ENCODE data around the gene SIX2.

SIX2 gene

DNA sequence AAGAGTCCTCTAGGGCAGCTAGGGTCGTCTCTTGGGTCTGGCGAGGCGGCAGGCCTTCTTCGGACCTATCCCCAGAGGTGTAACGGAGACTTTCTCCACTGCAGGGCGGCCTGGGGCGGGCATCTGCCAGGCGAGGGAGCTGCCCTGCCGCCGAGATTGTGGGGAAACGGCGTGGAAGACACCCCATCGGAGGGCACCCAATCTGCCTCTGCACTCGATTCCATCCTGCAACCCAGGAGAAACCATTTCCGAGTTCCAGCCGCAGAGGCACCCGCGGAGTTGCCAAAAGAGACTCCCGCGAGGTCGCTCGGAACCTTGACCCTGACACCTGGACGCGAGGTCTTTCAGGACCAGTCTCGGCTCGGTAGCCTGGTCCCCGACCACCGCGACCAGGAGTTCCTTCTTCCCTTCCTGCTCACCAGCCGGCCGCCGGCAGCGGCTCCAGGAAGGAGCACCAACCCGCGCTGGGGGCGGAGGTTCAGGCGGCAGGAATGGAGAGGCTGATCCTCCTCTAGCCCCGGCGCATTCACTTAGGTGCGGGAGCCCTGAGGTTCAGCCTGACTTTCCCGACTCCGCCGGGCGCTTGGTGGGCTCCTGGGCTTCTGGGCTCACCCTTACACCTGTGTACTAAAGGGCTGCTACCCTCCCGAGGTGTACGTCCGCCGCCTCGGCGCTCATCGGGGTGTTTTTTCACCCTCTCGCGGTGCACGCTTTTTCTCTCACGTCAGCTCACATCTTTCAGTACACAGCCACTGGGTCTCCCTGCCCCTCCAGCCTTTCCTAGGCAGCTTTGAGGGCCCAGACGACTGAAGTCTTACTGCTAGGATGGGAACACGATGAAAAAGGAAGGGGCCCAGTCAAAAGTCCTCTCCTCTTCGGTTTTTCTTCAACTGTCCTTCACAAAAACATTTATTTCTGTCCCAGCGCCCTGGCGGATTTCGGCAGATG lies 8.1 kb downstream of the SIX2 start:
- DNase-seq, result no peak

DNA sequence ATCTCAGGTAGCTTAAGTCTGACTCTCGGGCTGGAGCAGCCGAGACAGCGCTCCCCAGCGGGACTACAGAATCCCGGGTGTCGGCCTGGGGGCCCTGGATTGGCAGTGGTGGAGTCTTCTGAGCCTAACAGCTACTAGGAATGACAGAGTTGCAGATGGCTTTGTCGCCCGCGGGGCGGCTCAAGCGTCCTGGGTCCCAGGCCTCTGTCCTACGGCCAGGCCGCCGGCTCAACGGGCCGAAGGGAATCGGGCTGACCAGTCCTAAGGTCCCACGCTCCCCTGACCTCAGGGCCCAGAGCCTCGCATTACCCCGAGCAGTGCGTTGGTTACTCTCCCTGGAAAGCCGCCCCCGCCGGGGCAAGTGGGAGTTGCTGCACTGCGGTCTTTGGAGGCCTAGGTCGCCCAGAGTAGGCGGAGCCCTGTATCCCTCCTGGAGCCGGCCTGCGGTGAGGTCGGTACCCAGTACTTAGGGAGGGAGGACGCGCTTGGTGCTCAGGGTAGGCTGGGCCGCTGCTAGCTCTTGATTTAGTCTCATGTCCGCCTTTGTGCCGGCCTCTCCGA lies 8.8 kb downstream of the SIX2 start:
- DNase-seq, result no peak

DNA sequence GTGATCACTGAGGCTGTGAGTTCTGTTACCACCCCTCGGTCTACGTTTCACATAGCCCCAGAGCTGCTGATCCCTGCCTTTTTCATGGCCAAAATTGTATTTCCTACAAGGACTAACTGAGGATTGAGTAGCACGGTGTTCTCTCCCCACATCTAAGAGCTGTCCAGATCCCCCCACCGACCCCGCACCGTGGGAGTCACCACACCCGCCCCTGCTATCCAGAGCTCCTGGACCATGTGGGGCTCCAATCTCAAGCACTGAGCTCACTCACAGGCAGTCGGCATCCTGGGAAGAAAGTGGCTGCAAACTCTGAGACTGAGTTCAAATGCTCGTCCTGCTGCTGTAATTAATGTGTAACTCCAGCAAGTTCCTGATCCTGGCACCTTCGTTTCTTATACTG lies 9.7 kb downstream of the SIX2 start:
- no peak for DNase-seq

DNA sequence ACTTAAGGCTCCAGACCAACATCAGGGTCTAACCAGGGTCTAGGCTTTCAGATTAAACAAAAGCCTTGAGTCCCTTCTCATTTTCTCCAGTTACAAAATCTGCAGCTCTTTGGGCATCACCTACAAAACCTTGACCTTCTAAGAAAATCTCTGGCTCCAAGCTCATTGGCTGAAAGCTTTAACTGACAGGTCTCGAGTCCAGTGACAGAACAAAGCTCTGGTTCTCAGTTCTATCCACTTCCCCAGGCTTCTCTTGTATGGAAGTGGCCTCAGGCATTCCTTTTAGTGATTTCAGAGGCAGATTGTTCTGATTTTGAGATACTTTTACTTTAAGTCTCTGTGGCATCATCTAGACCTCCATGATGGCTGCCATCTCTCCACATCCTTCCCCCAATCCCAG lies 11.3 kb downstream of the SIX2 start:
- no peak for DNase-seq

DNA sequence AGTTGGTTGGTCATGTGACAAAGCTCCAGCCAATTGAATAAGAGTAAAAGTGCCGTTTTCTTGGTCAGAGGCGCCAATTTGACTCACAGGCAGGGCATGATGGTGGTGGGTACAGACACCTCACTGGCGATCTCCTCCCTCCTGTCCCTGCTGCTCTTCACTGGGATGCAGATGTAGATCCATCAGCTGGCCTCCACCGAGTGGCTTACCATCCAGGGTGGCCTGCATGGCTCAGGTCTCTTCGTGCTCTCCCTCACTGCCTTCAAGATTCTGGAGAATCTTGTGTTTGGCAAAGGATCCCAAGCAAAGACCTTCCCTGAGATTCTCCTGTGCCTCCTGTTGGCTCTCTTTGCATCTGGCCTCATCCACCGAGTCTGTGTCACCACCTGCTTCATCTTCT lies 12.9 kb downstream of the SIX2 start:
- DNase-seq, result no peak

DNA sequence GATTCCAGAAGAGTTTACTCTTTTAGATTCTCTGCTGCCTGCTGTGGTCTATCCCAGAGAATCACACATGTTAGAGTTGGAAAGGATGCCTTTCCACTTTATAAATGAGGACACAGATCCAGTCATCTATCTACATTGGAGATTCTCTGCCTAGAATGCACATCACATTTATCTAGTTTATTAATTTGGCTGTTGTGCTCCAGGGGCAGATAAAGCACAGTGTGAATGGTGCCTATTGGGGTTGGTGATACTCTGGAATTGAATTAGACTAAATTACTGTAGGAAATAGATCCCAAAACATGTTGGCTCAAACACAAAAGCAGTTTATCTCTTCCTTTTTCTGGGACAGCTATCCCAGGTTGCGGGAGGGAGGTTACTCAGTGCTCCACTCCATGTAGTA lies 14.9 kb downstream of the SIX2 start:
- DNase-seq, result no peak

DNA sequence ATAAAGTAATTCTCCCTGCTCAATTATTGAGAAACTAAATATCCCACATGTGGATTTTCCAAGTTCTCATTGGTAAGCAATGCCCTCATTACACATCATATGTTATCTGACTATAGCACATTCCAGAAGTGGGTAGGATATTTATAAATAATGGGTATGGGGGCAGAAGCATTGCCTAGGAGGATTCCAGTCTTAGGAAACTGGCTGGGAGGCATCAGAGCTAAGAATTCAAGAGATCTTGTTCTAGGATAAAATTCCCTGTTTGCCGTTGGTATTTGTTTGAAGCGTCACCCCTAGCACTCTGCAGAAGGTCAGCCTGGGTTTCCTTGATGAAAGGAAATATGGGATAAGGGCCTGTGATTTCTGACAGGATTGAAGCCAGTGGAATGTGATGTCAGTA lies 20.1 kb downstream of the SIX2 start:
- no peak for DNase-seq

DNA sequence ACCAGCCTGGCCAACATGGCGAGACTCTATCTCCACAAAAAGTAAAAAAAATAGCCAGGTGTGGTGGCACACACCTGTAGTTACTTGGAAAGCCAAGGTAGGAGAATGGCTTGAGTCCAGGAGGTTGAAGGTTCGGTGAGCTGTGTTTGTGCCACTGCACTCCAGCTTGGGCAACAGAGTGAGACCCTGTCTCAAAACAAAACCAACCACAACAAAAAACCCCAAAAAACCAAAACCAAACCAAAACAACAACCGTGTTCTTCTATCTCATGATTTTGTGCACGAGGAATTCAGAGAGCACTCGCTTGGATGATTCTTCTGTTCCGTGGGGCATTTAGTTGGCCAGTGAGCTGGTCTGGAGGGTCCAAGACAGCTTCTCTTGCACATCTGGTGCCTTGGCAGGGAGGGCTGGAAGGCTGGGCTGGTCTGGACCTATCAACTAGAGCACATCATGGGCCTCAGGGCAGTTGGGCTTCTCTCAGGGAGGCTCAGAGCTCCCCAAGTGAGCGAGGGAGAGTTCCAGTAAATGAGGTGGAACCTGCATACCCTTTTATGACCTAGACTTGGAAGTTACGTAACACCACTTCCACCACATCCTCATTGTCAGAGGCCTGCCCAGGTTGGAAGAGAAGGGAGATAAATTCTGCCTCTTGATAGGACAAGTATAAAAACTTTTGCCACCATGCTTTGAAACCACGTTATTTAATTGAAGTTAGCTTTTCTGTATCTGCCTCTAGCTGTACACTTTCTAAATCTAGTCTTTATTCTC lies 25.2 kb downstream of the SIX2 start:
- no peak for DNase-seq

DNA sequence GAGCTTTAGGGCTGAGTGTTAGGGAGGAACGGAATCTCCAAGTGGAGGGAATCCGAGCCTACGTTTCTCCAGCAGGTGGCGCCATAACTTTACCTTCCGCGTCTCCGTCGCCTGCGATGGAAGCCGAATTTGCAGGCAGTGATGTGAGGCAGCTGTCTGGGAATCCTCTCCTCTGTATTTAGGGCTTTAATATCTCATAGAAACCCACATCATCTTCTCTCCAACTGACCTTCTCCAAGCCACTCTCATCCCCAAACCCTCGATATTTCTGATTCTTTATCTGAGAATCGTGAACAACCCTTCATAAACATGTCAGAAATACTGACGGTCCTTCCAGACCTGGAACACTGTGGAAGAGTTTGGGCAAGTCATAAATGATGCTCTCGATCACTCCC lies 27.5 kb downstream of the SIX2 start:
- peak; percentile 55 for DNase-seq

DNA sequence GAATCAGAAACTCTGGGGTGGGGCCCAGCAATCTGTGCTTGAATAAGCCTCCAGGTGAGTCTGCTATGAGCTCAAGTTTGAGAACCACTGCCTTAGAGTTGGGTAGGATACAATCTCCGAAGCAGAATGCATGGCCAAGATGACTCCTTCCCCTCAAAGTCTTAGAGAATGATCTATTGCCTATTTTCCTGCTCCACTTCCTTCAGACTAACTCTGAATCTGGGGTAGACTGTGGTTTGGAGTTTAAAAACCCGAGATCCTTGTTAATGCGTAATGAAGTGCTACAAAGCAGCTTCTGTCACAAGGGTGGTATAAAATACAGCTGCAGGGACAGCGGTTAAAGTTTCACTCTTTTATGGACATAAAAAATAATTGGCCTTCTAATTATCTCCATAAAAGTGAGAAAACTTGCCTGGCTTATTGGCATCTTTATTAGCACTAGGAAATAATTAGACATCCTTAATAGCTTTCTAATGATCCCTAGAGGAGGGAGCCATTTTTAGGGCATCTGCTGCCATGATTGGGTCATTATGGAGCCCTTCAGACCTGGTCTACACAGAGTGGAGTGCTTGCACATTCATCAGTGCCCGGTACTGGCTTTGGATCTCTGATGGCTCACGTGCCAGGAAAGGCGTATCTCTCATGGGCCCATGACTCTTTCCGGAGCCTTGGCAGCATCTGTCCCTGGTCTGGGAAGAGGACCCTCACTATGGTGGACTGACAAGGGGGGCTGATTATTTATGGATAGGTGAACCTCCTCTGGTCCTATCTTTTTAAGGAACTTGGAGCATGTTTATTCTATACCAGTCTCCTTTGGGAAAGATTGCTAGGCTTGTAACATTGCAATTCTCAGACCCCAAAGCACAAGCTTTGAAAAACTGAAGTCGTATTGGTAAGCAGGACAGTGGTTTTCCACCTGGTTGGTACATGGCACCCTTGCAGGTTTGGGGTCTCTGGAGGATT lies 28.2 kb downstream of the SIX2 start:
- DNase-seq, result no peak

DNA sequence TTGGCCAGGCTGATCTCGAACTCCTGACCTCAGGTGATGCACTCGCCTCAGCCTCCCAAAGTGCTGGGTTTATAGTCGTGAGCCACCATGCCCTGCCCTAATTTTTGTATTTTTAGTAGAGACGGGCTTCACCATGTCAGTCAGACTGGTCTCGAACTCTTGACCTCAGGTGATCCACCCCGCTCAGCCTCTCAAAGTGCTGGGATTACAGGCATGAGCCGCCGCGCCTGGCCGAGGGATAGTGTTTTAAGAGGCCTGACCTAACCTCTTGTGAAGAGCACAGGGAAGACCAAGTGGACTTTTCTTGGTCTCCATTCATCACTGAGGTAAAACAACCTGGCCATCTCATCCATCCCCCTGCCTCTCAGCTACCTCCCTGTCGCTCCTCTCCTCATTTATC lies 29.7 kb downstream of the SIX2 start:
- DNase-seq, result no peak

DNA sequence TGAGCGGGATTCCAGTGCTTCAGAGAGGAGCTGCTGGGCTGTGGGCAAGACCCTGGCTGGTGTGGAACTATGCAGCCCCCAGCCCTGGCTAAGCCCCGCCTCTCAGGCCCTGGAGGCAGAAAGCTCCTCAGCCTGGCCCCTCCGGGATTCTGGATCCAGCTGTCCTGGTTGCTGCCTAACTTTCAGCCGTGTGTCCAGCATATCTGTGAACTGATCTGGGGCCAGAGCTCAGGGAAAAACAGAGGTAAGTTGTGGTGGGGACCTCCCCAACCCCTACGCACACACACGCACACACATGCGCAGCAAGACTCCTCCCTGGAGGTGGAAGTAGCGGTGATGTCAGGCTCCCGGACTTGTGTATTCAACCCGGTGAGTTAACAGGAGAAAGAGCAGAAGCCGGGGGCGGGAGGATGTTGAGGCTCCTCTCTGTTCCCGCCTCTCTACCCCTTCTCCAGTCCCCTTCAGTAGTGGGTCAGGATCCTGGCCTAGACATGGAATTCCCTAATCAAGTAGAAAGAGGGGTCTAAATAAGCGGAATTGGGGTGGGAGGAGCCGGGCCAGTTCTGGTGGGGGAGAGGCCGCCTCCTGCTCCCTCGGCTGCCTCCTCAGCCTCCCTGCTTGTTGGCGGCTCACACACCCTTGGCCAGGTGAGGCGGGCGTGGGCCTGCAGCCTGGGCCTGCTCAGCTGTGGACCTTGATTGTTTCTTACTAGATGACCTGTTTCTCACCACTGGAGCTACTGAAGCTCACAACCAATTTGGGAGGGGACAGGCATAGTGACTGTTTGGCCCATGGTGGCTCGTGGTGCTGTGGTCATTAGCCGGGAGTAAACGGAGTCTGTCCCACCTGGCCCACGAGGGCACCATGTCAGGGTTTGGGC lies 33.4 kb downstream of the SIX2 start:
- no peak for DNase-seq

DNA sequence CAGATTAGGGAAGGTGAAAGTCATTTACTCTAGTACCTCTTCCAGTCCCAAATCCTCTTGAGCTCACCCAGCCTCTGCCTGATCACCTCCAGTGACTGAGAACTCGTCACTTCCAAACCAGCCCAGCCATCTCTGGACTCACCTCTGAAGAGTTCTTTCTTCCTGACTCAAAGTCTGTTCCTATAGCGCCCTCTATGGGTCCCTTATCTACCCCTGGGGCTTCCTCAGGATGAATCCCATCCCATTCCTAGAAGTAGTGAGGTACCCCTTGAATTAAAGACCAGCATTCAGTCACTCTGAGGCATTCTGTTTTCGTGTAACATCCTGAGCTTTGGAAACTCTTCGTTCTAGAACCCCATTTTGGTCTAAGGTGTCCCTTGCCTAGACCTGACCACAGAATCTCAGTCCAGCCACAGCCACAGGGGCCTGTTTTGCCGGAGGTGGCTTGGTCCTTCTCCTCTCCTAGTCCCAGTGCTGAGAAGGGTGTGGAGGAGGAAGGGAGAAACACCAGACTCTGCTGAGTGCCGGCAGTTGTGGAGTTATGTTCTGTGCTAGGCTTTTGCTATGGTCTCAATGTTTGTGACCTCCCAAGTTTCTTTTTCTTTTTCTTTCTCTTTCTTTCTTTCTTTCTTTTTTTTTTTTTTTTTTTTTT lies 35.1 kb downstream of the SIX2 start:
- peak; percentile 76 for DNase-seq

DNA sequence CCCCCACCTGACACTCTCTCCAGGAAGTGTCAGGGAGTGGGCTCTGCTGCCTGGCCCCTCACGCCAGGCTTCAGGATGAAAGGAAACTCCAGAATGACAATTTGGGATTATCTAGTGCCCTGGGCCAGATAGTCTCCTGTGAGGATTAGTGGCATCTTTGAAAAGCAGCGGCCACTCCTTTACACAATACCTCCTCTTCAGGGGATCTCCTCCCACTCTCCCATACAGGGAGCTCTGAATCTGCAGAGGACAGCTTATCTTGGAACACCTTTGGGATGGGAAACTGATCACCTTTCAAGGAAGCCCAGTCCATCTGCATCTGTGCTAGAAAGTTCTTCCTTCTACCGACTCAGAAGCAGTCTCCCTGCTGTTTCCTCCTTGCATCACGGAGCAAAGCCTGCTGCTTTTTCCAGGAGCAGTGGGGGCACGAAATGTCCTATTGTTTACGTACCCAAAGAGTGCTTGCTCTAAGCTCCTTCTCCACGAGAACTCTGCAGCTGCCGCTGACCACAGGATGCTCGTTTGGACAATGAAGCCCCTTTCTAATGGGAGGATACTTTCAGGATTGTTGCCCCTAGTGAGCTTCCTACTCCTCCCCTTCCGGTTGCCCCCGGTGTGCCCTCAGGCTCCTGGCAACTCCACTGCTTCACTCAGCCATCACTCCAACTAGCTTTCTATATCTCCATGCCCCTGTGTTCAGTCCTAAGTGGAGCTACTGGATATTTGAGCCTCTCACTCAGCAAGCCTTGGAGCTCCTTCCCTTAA lies 36.3 kb downstream of the SIX2 start:
- DNase-seq, result no peak

DNA sequence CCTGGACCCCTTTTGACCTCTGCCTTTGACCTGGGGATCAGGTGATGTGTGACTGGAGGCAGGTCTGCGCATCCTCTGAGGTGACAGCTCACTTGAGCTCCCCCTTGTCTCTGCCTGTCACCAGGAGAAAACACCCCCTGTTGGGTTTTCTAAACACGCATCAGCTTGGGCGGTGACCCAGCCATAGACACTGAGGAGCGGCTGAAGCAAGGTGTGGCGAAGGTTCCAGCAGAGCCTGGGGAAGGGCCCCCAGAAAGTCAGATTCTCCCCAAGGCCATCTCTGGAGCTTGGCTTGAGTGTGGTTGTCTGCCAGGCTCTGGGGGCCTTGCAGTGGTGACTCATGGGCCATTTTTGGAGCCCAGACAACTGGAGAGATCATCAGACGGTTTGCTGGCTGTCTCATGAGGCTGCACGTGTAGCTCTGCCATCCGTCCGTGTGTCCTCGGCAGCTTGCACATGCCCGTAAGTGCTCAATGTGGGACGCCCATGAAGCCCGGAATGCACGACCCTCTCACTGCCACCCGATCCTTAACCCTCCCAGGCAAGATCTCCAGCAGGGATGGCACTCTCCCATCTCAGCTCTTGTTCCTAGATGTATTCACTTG lies 38.3 kb downstream of the SIX2 start:
- DNase-seq, result peak; percentile 64

DNA sequence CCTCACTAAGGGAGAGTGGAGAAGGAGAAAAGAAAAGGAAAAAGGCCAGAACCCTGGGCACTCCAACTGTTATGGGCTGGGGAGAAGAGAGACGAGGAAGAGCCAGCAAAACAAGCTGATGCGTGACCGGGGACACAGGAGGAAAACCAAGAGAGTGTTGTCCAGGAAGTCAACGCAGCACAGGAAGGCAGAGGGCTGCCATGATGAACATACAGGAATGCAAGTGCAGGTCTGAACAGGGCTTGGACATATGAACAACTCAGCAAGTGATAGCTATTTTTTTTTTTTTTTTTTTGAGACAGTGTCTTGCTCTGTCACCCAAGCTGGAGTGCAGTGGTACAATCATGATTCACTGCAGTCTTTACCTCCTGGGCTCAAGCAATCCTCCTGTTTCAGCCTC lies 39.3 kb downstream of the SIX2 start:
- no peak for DNase-seq

DNA sequence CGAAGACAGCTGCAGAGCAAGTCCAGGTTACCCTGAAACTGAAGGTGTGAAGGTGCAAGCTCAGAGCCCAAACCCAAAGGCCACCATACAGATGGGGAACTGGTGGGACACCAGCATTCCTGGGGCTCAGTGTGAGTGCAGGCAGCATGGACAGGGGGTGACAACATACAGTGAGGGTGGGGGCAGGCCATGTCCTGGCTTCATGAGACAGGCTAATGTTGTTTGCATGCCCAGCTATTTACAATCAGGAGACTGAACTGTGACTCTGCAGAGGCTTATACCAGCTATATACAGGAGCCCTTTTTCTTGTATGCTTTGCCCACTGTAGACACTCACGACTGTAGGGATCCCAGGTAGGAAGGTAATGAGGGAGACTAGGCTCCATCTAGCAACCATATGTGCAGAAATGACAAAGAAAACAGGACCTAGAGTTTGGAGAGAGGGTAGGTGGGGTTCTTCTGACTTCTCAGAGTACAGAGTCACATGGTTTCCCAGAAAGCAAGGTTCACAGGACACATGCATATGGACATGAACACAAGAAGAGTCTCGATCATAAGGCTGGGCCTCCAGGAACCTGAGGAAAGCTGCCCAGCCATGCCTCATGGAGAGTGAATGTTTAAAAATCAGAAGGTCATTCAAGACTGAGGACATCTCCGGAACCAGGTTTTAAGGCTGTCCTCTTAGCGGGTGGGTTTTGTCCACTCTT lies 41.4 kb downstream of the SIX2 start:
- DNase-seq, result no peak

DNA sequence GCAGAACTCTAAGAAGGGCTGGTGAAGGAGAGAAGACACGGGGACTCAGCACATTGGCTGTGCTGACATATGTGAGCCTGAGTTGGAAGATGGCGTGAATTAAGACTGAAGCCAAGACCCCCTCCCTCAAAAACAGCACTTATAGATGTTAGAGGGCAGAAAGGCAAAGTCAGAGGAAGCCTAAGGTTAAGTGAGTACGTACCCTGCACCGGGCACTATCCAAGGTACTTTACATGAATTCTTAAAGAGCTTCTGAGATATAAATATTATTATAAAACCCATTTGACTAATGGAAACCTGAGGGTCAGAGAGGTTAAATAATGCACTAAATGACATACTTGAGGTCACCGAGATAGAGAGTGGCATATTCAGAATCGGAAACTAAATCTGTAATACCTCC lies 42.2 kb downstream of the SIX2 start:
- no peak for DNase-seq

DNA sequence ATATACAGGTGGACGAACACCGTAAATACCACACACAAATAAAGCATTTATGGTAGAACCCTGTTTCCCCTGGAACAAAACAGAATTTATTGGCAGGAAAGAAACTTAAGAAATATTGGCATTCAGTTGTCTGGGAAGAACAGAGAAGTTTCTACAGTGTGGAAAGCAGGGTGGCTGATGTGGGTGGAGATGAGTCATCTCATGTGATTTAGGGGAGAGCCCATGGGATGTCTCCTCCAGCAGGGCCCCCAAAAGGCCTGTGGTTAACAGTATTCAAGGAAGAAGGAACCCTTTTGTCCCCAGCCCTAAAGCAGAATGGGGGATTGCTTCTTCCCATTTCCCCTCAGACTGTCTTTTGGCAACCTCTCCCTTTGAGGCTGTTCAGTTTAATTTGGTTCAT lies 43.6 kb downstream of the SIX2 start:
- peak; percentile 59 for DNase-seq

Data from HCEC 1CT (cell line).